ENCODE data around the gene RIN2. TPM values are rescaled to one million over a fixed set of nuclear protein-coding genes. Genes with fewer than 3 reads are reported as not detected.
A peak's percentile ranks its signal among the peaks of the same experiment; 100 is the strongest.

The RIN2 gene
- total RNA-seq, 2 donors from 2014 or later: 33.1 to 56.6 TPM

DNA sequence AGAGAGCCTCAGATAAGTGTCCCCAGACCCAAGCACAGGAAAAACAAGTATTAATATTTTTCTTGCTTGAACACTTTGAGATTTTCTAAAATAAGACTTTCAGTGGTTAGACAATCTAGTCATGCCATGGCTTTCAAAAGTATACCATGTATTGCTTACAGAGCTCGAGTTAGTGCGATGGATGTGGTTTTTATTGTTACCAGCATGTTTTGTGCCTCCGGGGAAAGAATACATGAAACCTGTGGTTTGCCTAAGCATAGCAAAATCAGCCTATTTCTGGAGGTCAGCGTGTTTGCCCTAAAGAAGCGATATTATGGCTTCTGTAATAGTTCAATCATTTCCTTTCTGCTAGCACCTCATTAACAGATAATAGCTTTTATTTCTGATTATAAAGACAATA, 21.6 kb downstream of the RIN2 start:
- Histone ChIP-seq H3K27ac (peak overlapping the region; percentile 55 to 74), H3K36me3 (no peaks in the 10 kb centered on the region), H3K27me3 (no peaks in the 10 kb centered on the region), H3K9me3 (no peaks in the 10 kb centered on the region), H3K4me3 (no peak overlapping the region), H3K4me1 (peaks cover 0 to 79% of the 10 kb centered on the region in 2 donors)
- TF ChIP-seq, protein P1, sequence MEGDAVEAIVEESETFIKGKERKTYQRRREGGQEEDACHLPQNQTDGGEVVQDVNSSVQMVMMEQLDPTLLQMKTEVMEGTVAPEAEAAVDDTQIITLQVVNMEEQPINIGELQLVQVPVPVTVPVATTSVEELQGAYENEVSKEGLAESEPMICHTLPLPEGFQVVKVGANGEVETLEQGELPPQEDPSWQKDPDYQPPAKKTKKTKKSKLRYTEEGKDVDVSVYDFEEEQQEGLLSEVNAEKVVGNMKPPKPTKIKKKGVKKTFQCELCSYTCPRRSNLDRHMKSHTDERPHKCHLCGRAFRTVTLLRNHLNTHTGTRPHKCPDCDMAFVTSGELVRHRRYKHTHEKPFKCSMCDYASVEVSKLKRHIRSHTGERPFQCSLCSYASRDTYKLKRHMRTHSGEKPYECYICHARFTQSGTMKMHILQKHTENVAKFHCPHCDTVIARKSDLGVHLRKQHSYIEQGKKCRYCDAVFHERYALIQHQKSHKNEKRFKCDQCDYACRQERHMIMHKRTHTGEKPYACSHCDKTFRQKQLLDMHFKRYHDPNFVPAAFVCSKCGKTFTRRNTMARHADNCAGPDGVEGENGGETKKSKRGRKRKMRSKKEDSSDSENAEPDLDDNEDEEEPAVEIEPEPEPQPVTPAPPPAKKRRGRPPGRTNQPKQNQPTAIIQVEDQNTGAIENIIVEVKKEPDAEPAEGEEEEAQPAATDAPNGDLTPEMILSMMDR (IDR thresholded peaks at IDR 0.05): no peak
- DNase-seq (ENCODE audit: low spot score): no peak

DNA sequence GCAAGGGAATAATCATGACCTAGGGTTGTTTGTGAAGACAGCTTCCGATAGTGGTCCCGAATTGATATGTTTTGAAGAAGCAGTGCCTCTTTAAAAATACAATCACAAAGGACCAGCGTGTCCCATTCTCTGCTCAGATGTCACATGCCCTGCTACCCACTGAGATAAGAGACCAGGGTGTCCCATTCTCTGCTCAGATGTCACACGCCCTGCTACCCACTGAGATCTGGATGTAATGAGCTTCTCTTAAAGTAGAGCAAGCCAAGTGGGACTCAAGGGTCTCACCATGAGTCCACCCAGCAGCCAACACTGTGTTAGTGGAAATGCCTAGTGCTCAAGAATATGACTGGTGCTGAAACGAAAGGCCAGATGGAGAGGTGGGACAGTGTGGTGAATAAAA, 22.2 kb downstream of the RIN2 start:
- TF ChIP-seq, protein P1 (IDR thresholded peaks at IDR 0.05): no peak
- no peaks in the 10 kb centered on the region for H3K27me3 ChIP-seq
- peaks cover 0 to 79% of the 10 kb centered on the region in 2 donors for H3K4me1 ChIP-seq
- H3K27ac ChIP-seq: peak overlapping the region; percentile 55 to 74
- DNase-seq (ENCODE audit: low spot score): no peak
- no peak overlapping the region for H3K4me3 ChIP-seq
- no peaks in the 10 kb centered on the region for H3K9me3 ChIP-seq
- H3K36me3 ChIP-seq: no peaks in the 10 kb centered on the region

DNA sequence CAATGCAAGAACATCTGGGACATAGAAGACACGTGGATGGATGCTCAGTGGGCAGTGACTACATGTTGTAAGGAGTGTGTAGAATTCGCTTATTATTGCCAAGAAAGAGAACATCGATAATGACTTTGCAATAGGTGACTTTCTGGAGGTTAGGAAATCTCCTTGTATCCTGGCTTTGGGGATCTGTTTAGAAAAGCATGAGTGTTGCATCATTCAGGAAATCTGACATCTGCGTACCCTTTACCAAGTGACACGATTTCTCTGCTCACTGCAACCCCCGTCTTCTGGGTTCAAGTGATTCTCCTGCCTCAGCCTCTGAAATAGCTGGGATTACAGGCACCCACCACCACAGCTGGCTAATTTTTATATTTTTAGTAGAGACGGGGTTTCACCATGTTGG, 23.2 kb downstream of the RIN2 start:
- no peak for DNase-seq (ENCODE audit: low spot score)

DNA sequence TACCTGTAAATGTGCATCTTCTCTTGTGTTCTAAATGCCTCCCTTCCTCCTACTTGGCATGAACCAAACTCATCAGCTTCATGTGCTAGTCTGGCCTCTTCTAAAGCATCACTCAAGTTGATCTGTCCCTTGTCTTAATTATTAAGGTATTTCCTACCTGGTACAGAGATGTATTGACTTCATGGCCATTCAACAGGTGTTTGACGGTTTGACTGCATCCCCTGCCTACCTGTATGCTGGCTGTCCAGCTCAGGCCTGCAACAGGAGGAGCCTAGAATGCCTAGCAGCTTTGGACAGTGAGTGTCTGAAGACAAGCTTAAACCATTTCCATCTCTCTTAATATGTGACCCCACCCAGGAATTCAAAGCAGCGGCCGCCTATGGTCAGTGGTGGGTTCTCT, 24.6 kb downstream of the RIN2 start:
- TF ChIP-seq, protein P1 (IDR thresholded peaks at IDR 0.05): no peak
- Histone ChIP-seq H3K27me3 (no peaks in the 10 kb centered on the region), H3K36me3 (no peaks in the 10 kb centered on the region), H3K27ac (peak overlapping the region in 1 of 2 donors; percentile 83), H3K9me3 (no peaks in the 10 kb centered on the region), H3K4me1 (peaks cover 0 to 79% of the 10 kb centered on the region in 2 donors), H3K4me3 (no peak overlapping the region)
- no peak for DNase-seq (ENCODE audit: low spot score)

More for the DNA sequence above, 23.2 kb downstream of the RIN2 start:
- Histone ChIP-seq H3K4me1 (peaks cover 0 to 79% of the 10 kb centered on the region in 2 donors), H3K36me3 (no peaks in the 10 kb centered on the region), H3K27me3 (no peaks in the 10 kb centered on the region), H3K27ac (peak overlapping the region; percentile 55 to 74), H3K9me3 (no peaks in the 10 kb centered on the region), H3K4me3 (no peak overlapping the region)
- TF ChIP-seq, protein P1 (IDR thresholded peaks at IDR 0.05): no peak

DNA sequence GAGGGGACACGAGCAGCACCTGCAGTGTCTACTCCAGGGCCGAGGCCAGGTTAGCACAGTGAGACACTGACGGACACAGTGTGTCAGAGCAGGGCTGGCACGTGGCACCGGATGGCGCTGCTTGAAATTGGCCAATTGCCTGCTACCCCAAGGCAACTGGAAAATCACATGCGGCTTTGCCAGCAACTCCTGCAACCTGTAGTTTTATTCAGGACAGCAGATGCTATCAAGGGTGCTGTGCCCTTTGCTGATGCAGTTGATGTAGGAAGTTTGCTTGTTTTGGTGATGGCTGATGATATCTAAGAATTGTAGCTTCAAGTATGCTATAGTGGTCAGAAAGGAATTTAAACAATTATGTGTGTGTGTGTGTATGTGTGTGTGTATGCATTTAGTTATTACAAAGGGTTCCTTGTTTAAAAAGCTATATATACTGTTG, 25.9 kb downstream of the RIN2 start:
- no peaks in the 10 kb centered on the region for H3K36me3 ChIP-seq
- H3K27me3 ChIP-seq: no peaks in the 10 kb centered on the region
- TF ChIP-seq, protein P1 (IDR thresholded peaks at IDR 0.05): no peak
- H3K27ac ChIP-seq: peak overlapping the region; percentile 78 to 83
- H3K4me1 ChIP-seq: peaks cover 0 to 66% of the 10 kb centered on the region in 2 donors
- peak; percentile 68 for DNase-seq (ENCODE audit: low spot score)
- H3K9me3 ChIP-seq: peaks cover 0 to 7% of the 10 kb centered on the region in 2 donors
- H3K4me3 ChIP-seq: no peak overlapping the region
